GM12878 (cell line): ENCODE data around the gene DPH7. TPM values are rescaled to one million over a fixed set of nuclear protein-coding genes. Genes with fewer than 3 reads are reported as not detected.

Source experiments
- CHD1 ChIP-seq: IDR thresholded peaks from 2 replicates; pipeline ENCODE4 v1.6.1; 2012; ENCODE audit warnings: low read depth, low read length, improper control_type of control experiment
- CREM ChIP-seq: IDR thresholded peaks from 2 replicates; pipeline ENCODE4 v1.6.1; 2014; ENCODE audit warnings: antibody characterized with exemption, low read depth
- CUX1 ChIP-seq: IDR thresholded peaks from 2 replicates; pipeline ENCODE4 v1.6.1; 2012; ENCODE audit warnings: improper control_type of control experiment, low read depth, low read length; ENCODE audit not compliant: insufficient replicate concordance
- KDM1A ChIP-seq: fragments of 200-600 bp; sonication (generic); IDR thresholded peaks from 2 replicates; pipeline ENCODE4 v1.6.1; 2016; ENCODE audit warnings: borderline replicate concordance
- MAX ChIP-seq: IDR thresholded peaks from 2 replicates; pipeline ENCODE4 v1.6.1; 2012; ENCODE audit warnings: low read depth, low read length, improper control_type of control experiment
- MLLT1 ChIP-seq: fragments of 450-650 bp; IDR thresholded peaks from 2 replicates; pipeline ENCODE4 v1.6.1; 2016; ENCODE audit warnings: mild to moderate bottlenecking
- NFYB ChIP-seq: IDR thresholded peaks from 2 replicates; pipeline ENCODE4 v1.6.1; 2011; ENCODE audit warnings: low read depth, mild to moderate bottlenecking, low read length, improper control_type of control experiment, moderate library complexity; ENCODE audit not compliant: insufficient read depth
- PAX8 ChIP-seq: fragments of 450-650 bp; IDR thresholded peaks from 2 replicates; pipeline ENCODE4 v1.6.1; 2017; ENCODE audit warnings: mild to moderate bottlenecking, moderate library complexity
- PML ChIP-seq: IDR thresholded peaks from 2 replicates; pipeline ENCODE4 v1.6.1; 2012; ENCODE audit warnings: low read length, inconsistent platforms
- TBL1XR1 ChIP-seq: IDR thresholded peaks from 2 replicates; pipeline ENCODE4 v1.6.1; 2012; ENCODE audit warnings: low read depth, low read length, improper control_type of control experiment
- YBX1 ChIP-seq: fragments of 450-650 bp; IDR thresholded peaks from 2 replicates; pipeline ENCODE4 v1.6.1; 2016; ENCODE audit warnings: antibody characterized with exemption
- ZNF207 ChIP-seq: fragments of 450-650 bp; IDR thresholded peaks from 2 replicates; pipeline ENCODE4 v1.6.1; 2014; ENCODE audit warnings: antibody characterized with exemption, mild to moderate bottlenecking, borderline replicate concordance
- ZNF384 ChIP-seq: IDR thresholded peaks from 2 replicates; pipeline ENCODE4 v1.6.1; 2012; ENCODE audit warnings: low read depth, mild to moderate bottlenecking, low read length, improper control_type of control experiment, borderline replicate concordance
- ZNF687 ChIP-seq: fragments of 450-650 bp; IDR thresholded peaks from 2 replicates; pipeline ENCODE4 v1.6.1; 2017; ENCODE audit warnings: mild to moderate bottlenecking, moderate library complexity
- ZZZ3 ChIP-seq: IDR thresholded peaks from 2 replicates; pipeline ENCODE4 v1.6.1; 2011; ENCODE audit warnings: low read depth; ENCODE audit not compliant: control insufficient read depth, insufficient read length
- polyA plus RNA-seq, 11 experiments: library from polyadenylated mRNA; depleted of rRNA in 4 of 11; unstranded in 6 of 11; stranded (reverse) in 5 of 11; fragments of >200 nt; fragmentation: Nextera tagmentation in 4 of 11; fragmentation: Illumina TruSeq in 1 of 11; extraction: Ambion mirVana in 4 of 11; extraction: Trizol in 1 of 11; gene quantifications; 1 replicate in 1 of 11; 2 replicates in 10 of 11; pipeline versions ENCODE4 v1.2.1 to v1.2.3, GENCODE V29; 2011 to 2016; ENCODE audit warnings: inconsistent platforms in 2 of 11, missing spikeins in 2 of 11, low read depth in 1 of 11
- total RNA-seq, 4 experiments: library from RNA; depleted of rRNA in 3 of 4; stranded (reverse); fragments of >200 nt in 3 of 4; fragmentation: Illumina TruSeq in 1 of 4; extraction: Trizol in 1 of 4; gene quantifications; 2 replicates each; pipeline versions ENCODE4 v1.2.1 to v1.2.3, GENCODE V29; 2013 to 2021

The DPH7 gene
- total and polyA plus RNA-seq, 10 of the 15 experiments (the other 5 are each of a cell fraction or from before 2014, with no cell fraction given), result 8.7 to 40.0 (median 28.1) TPM

- TF ChIP-seq ZNF384 (no peak), CREM (peak; percentile 69), CUX1 (no peak), ZZZ3 (no peak), PAX8 (no peak), CHD1 (no peak), KDM1A (no peak), YBX1 (no peak), MLLT1 (peak; percentile 84), NFYB (no peak), PML (no peak; the same call in 1 of the 2 replicates), TBL1XR1 (peak; percentile 81; the same call in 1 of the 2 replicates), ZNF207 (peak; percentile 93), MAX (peak; percentile 50), ZNF687 (peak; percentile 83)
Observed at GRCh38 chr9:137578518-137579258, at the start of gene DPH7 (continued).
